IMR-90 (cell line): ENCODE measurements around the gene TAB2. TPM values are rescaled to one million over a fixed set of nuclear protein-coding genes. Genes with fewer than 3 reads are reported as not detected.

ENCODE experiments used
- ATAC-seq: fragments of 200-7000 bp; cut with Tn5 transposase; 2 replicates; pipeline ENCODE4 v1.9.1; 2020; ENCODE audit warnings: low read depth, mild to moderate bottlenecking, moderate library complexity
- BruUV-seq: library from RNA; stranded (reverse); fragments of 400-500 nt; replicated peaks from 2 replicates; lab custom pipeline; 2021; lab: Mats Ljungman, UMichigan
- CTCF ChIA-PET: fragments of 300-600 bp; formaldehyde crosslinking; extraction: SDS; loops from one replicate; lab custom pipeline; 2021; ENCODE audit warnings: antibody characterized with exemption; lab: Yijun Ruan, JAX
- POLR2A ChIA-PET: fragments of 300-600 bp; sonication (Branson Sonifier 250); formaldehyde crosslinking; loops from one replicate; lab custom pipeline; 2022; ENCODE audit warnings: antibody characterized with exemption; ENCODE audit not compliant: unreplicated experiment; lab: Charles Lee
- DNase-seq: peaks from one replicate; pipeline ENCODE4 v3.0.0; 2013
- H2AFZ ChIP-seq: replicated peaks from 2 replicates; pipeline ENCODE3; 2013; ENCODE audit warnings: low read length, mild to moderate bottlenecking; ENCODE audit not compliant: poor library complexity
- H2AK5ac ChIP-seq: 2 replicates; pipeline ENCODE4 v1.6.1; 2013; ENCODE audit warnings: low read depth, low read length, inconsistent platforms
- H2AK9ac ChIP-seq: replicated peaks from 2 replicates; pipeline ENCODE3; 2013; ENCODE audit warnings: mild to moderate bottlenecking, low read depth, low read length, moderate library complexity; ENCODE audit not compliant: poor library complexity
- H2BK120ac ChIP-seq: 2 replicates; pipeline ENCODE4 v1.6.1; 2013; ENCODE audit warnings: low read depth, low read length, inconsistent platforms
- H2BK15ac ChIP-seq: 3 replicates; pipeline ENCODE4 v1.6.1; 2013; ENCODE audit warnings: low read depth, low read length, inconsistent platforms
- H2BK20ac ChIP-seq: 2 replicates; pipeline ENCODE4 v1.6.1; 2013; ENCODE audit warnings: low read depth, mild to moderate bottlenecking, inconsistent platforms, low read length, moderate library complexity
- H2BK5ac ChIP-seq: 2 replicates; pipeline ENCODE4 v1.6.1; 2013; ENCODE audit warnings: mild to moderate bottlenecking, low read depth, low read length, inconsistent platforms; ENCODE audit not compliant: poor library complexity, severe bottlenecking
- H3K14ac ChIP-seq: replicated peaks from 2 replicates; pipeline ENCODE4 v1.6.1; 2013; ENCODE audit warnings: low read depth, low read length, inconsistent platforms
- H3K18ac ChIP-seq: 2 replicates; pipeline ENCODE4 v1.6.1; 2013; ENCODE audit warnings: low read depth, low read length, control low read depth
- H3K23ac ChIP-seq: 2 replicates; pipeline ENCODE4 v1.6.1; 2013; ENCODE audit warnings: low read depth, low read length, inconsistent platforms
- H3K27ac ChIP-seq: 2 replicates; pipeline ENCODE4 v1.5.1; 2013; ENCODE audit warnings: mild to moderate bottlenecking, control low read depth, low read length; ENCODE audit not compliant: insufficient read depth
- H3K27me3 ChIP-seq: 2 replicates; pipeline ENCODE4 v1.6.1; 2013; ENCODE audit warnings: low read length; ENCODE audit not compliant: control insufficient read depth, insufficient read depth
- H3K36me3 ChIP-seq: 2 replicates; pipeline ENCODE4 v1.6.1; 2013; ENCODE audit warnings: low read length, mixed read lengths; ENCODE audit not compliant: control insufficient read depth, insufficient read depth
- H3K4ac ChIP-seq: 2 replicates; pipeline ENCODE4 v1.6.1; 2013; ENCODE audit warnings: low read depth, low read length, inconsistent platforms
- H3K4me1 ChIP-seq: 2 replicates; pipeline ENCODE4 v1.6.1; 2013; ENCODE audit warnings: low read length, mixed read lengths; ENCODE audit not compliant: control insufficient read depth, insufficient read depth
- H3K4me2 ChIP-seq: 2 replicates; pipeline ENCODE4 v1.6.1; 2013; ENCODE audit warnings: low read depth, mild to moderate bottlenecking, control low read depth, low read length, moderate library complexity
- H3K4me3 ChIP-seq: 2 replicates; pipeline ENCODE4 v1.5.1; 2013; ENCODE audit warnings: low read depth, mild to moderate bottlenecking, control low read depth, low read length, moderate library complexity; ENCODE audit not compliant: insufficient read depth
- H3K56ac ChIP-seq: 2 replicates; pipeline ENCODE4 v1.6.1; 2013; ENCODE audit warnings: low read length, inconsistent platforms; ENCODE audit not compliant: insufficient read depth; ENCODE audit errors: extremely low read depth
- H3K79me1 ChIP-seq, 2 experiments: 2 replicates each; pipeline ENCODE4 v1.6.1; 2013; ENCODE audit warnings: low read length in 2 of 2, inconsistent platforms in 1 of 2, low read depth in 1 of 2
- H3K9ac ChIP-seq: 2 replicates; pipeline ENCODE4 v1.6.1; 2013; ENCODE audit warnings: low read depth, low read length, control low read depth
- H3K9me1 ChIP-seq: 2 replicates; pipeline ENCODE4 v1.6.1; 2013; ENCODE audit warnings: low read length, inconsistent platforms; ENCODE audit not compliant: insufficient read depth
- H3K9me3 ChIP-seq: 2 replicates; pipeline ENCODE4 v1.6.1; 2013; ENCODE audit warnings: low read length; ENCODE audit not compliant: control insufficient read depth, insufficient read depth
- H4K20me1 ChIP-seq: 2 replicates; pipeline ENCODE4 v1.6.1; 2013; ENCODE audit warnings: low read length, inconsistent platforms; ENCODE audit not compliant: insufficient read depth
- H4K5ac ChIP-seq: 2 replicates; pipeline ENCODE4 v1.6.1; 2013; ENCODE audit warnings: mild to moderate bottlenecking, low read depth, low read length, control low read depth
- H4K8ac ChIP-seq, 2 experiments: 2 replicates each; pipeline ENCODE4 v1.6.1; 2013; ENCODE audit warnings: low read depth in 2 of 2, low read length in 2 of 2, control low read depth in 1 of 2, inconsistent platforms in 1 of 2
- H4K91ac ChIP-seq: 2 replicates; pipeline ENCODE4 v1.6.1; 2013; ENCODE audit warnings: low read depth, low read length, inconsistent platforms; ENCODE audit not compliant: insufficient read depth
- BHLHE40 ChIP-seq: fragments of 150-350 bp; IDR thresholded peaks from 2 replicates; pipeline ENCODE4 v1.6.1; 2016; ENCODE audit warnings: mild to moderate bottlenecking, low read depth, low read length
- CEBPB ChIP-seq: IDR thresholded peaks from 2 replicates; pipeline ENCODE4 v1.6.1; 2012; ENCODE audit warnings: low read depth, low read length, improper control_type of control experiment
- CHD1 ChIP-seq: IDR thresholded peaks from 2 replicates; pipeline ENCODE4 v1.6.1; 2012; ENCODE audit warnings: low read depth, low read length, improper control_type of control experiment
- FOS ChIP-seq: fragments of 150-350 bp; IDR thresholded peaks from 2 replicates; pipeline ENCODE4 v1.6.1; 2016; ENCODE audit warnings: low read depth, low read length
- MAFK ChIP-seq: IDR thresholded peaks from 2 replicates; pipeline ENCODE4 v1.6.1; 2012; ENCODE audit warnings: low read depth, low read length, improper control_type of control experiment
- MAZ ChIP-seq: IDR thresholded peaks from 2 replicates; pipeline ENCODE4 v1.6.1; 2012; ENCODE audit warnings: low read depth, mild to moderate bottlenecking, low read length, improper control_type of control experiment, moderate library complexity, borderline replicate concordance
- NFE2L2 ChIP-seq: fragments of 150-350 bp; IDR thresholded peaks from 2 replicates; pipeline ENCODE4 v1.6.1; 2016; ENCODE audit warnings: low read depth, mild to moderate bottlenecking, low read length
- POLR2A ChIP-seq: IDR thresholded peaks from 2 replicates; pipeline ENCODE4 v1.6.1; 2012; ENCODE audit warnings: mild to moderate bottlenecking, low read depth, low read length
- RAD21 ChIP-seq: IDR thresholded peaks from 2 replicates; pipeline ENCODE4 v1.6.1; 2012; ENCODE audit warnings: low read length, improper control_type of control experiment
- RCOR1 ChIP-seq: IDR thresholded peaks from 2 replicates; pipeline ENCODE4 v1.6.1; 2012; ENCODE audit warnings: mild to moderate bottlenecking, low read length, improper control_type of control experiment; ENCODE audit not compliant: insufficient replicate concordance
- RFX5 ChIP-seq: IDR thresholded peaks from 2 replicates; pipeline ENCODE4 v1.8.0; 2012; ENCODE audit warnings: low read depth, mild to moderate bottlenecking, low read length, moderate library complexity
- SMC3 ChIP-seq: fragments of 150-350 bp; IDR thresholded peaks from 2 replicates; pipeline ENCODE4 v1.6.1; 2016; ENCODE audit warnings: low read depth, mild to moderate bottlenecking, antibody characterized with exemption, low read length, moderate library complexity
- WGBS, 2 experiments: methylation state at CpG; one replicate each; pipeline versions ENCODE4 v1.1.5 to v1.1.7; 2013; ENCODE audit warnings: missing lambda C conversion rate in 2 of 2; ENCODE audit not compliant: insufficient read length in 1 of 2; ENCODE audit errors: extremely low coverage in 2 of 2; 5-methylcytosine and 5-hydroxymethylcytosine counted together
- dilution Hi-C: fragments of 300-500 bp; cut with HindIII; formaldehyde crosslinking; loops from one replicate; pipeline ENCODE4 v1.14.3; 2018; ENCODE audit warnings: low sequenced_read_pairs; ENCODE audit not compliant: unreplicated experiment
- in situ Hi-C: fragments of 300-500 bp; cut with MboI; formaldehyde crosslinking; loops from 3 replicates; pipeline ENCODE4 v1.14.3; 2019; ENCODE audit warnings: low sequenced_read_pairs, inconsistent platforms, mixed read lengths
- intact Hi-C: fragments of 100-400 bp; cut with micrococcal nuclease; formaldehyde crosslinking; loops from 2 replicates; pipeline ENCODE4 v1.10.0; 2022
- polyA plus RNA-seq, 3 experiments: library from polyadenylated mRNA; depleted of rRNA; stranded (reverse); fragments of >200 nt; gene quantifications; 2 replicates each; pipeline ENCODE4 v1.2.3, GENCODE V29; 2012; ENCODE audit warnings: low replicate concordance in 1 of 3
- total RNA-seq: library from RNA; depleted of rRNA; stranded (reverse); fragments of >200 nt; gene quantifications from 2 replicates; pipeline ENCODE4 v1.2.3, GENCODE V29; 2012
- TF ChIP-seq, protein P1 (sequence below): conservative IDR thresholded peaks from 2 replicates; pipeline ENCODE4 v1.5.1; 2012; ENCODE audit warnings: mild to moderate bottlenecking, low read depth, low read length, improper control_type of control experiment
- TF ChIP-seq, protein P2 (sequence below): fragments of 150-350 bp; IDR thresholded peaks from 2 replicates; pipeline ENCODE4 v1.6.1; 2016; ENCODE audit warnings: low read depth, mild to moderate bottlenecking, low read length, moderate library complexity, borderline replicate concordance
- TF ChIP-seq, protein P3 (sequence below): fragments of 150-350 bp; IDR thresholded peaks from 2 replicates; pipeline ENCODE4 v1.6.1; 2017; ENCODE audit warnings: mild to moderate bottlenecking, antibody characterized with exemption, low read length, low read depth

Gene TAB2
- total and polyA plus RNA-seq, 2 of the 4 experiments (the other 2 are of a cell fraction), result 20.8 to 25.3 TPM

DNA sequence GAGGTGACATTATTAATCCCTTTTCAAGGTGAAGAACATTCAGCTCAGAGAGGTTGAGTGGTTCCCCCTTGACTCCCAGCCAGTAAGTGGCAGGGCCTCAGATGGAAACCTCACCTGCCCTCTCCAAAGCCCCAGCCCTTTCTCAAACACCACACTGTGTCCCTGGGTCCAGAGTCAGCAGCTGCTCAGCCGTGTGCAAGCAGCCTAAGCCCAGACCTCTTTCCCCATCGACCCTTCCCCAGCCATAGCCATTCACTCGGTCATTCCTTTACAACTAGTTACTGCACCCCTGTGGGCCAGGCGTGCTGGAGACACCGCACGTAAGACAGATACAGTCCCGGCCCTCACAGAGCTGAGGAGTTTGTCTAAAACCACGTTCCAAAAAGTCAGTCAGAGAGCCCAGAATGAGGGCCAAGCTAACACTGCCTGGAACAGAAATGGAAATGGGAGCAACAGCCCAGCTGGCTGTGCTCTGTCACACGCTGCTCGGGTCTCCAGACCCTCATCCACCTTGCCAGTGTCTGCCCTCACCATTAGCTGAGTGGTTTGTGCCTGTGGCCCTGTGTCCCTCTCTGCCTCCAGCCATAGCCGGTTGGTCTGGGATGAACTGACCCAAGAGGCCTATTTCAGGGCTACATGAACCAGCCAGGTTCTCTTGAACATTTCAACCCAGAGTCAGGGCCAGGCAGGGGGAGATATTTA is 137.7 kb downstream of the TAB2 start:
- Histone ChIP-seq H3K4me2 (no peak overlapping the region), H2AFZ (no peak overlapping the region), H3K36me3 (no peaks in the 10 kb centered on the region), H3K9me3 (no peaks in the 10 kb centered on the region), H3K14ac (no peak overlapping the region), H4K91ac (peak overlapping the region; percentile 23; the same call in 1 of the 2 replicates), H3K56ac (no peak overlapping the region), H2AK5ac (peak overlapping the region; percentile 4; the same call in 1 of the 2 replicates), H2BK5ac (no peak overlapping the region), H3K27ac (no peak overlapping the region), H3K9me1 (peaks cover 3% of the 10 kb centered on the region; the same call in 1 of the 2 replicates), H3K23ac (no peak overlapping the region), H2BK20ac (no peak overlapping the region; the same call in 1 of the 2 replicates), H2AK9ac (peak overlapping the region; percentile 15), H3K27me3 (peaks cover 15% of the 10 kb centered on the region; the same call in 1 of the 2 replicates), H3K4ac (peak overlapping the region; percentile 9; the same call in 1 of the 2 replicates), H3K4me3 (no peak overlapping the region), H4K8ac (peak overlapping the region in 1 of 2 experiments; percentile 23; a peak in 1 of 4 replicates), H3K4me1 (peaks cover 14% of the 10 kb centered on the region), H2BK15ac (peak overlapping the region; percentile 15; the same call in 1 of the 3 replicates), H3K18ac (no peak overlapping the region), H3K9ac (no peak overlapping the region), H4K5ac (no peak overlapping the region), H4K20me1 (no peaks in the 10 kb centered on the region), H2BK120ac (no peak overlapping the region; the same call in 1 of the 2 replicates), H3K79me1 (no peaks in the 10 kb centered on the region)
- POLR2A ChIA-PET, result no interaction called here
- BruUV-seq, result no TSS peak
- in situ Hi-C loops, result no loop called here
- dilution Hi-C loops, result no loop called here
- CTCF ChIA-PET, result interaction anchor here (0.6 kb wide), 1 partner anchor 173 kb away, joined by 6 read pairs; no protein-coding TSS in a partner anchor
- no peak for ATAC-seq
- intact Hi-C loops, result no loop called here
- no peak for DNase-seq
- 74% methylated on average over 4 of the region's 11 CpGs; no CpG with 5 or more reads in 1 of the 2 experiments for WGBS, 2 experiments
- TF ChIP-seq FOS (no peak), MAZ (no peak), POLR2A (no peak), RCOR1 (no peak), CEBPB (no peak), RAD21 (no peak), CHD1 (no peak), MAFK (no peak), BHLHE40 (no peak), SMC3 (no peak), RFX5 (no peak), NFE2L2 (no peak)
- TF ChIP-seq, protein P1, sequence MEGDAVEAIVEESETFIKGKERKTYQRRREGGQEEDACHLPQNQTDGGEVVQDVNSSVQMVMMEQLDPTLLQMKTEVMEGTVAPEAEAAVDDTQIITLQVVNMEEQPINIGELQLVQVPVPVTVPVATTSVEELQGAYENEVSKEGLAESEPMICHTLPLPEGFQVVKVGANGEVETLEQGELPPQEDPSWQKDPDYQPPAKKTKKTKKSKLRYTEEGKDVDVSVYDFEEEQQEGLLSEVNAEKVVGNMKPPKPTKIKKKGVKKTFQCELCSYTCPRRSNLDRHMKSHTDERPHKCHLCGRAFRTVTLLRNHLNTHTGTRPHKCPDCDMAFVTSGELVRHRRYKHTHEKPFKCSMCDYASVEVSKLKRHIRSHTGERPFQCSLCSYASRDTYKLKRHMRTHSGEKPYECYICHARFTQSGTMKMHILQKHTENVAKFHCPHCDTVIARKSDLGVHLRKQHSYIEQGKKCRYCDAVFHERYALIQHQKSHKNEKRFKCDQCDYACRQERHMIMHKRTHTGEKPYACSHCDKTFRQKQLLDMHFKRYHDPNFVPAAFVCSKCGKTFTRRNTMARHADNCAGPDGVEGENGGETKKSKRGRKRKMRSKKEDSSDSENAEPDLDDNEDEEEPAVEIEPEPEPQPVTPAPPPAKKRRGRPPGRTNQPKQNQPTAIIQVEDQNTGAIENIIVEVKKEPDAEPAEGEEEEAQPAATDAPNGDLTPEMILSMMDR, result no peak
- TF ChIP-seq, protein P2, sequence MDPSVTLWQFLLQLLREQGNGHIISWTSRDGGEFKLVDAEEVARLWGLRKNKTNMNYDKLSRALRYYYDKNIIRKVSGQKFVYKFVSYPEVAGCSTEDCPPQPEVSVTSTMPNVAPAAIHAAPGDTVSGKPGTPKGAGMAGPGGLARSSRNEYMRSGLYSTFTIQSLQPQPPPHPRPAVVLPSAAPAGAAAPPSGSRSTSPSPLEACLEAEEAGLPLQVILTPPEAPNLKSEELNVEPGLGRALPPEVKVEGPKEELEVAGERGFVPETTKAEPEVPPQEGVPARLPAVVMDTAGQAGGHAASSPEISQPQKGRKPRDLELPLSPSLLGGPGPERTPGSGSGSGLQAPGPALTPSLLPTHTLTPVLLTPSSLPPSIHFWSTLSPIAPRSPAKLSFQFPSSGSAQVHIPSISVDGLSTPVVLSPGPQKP, result no peak
- TF ChIP-seq, protein P3, sequence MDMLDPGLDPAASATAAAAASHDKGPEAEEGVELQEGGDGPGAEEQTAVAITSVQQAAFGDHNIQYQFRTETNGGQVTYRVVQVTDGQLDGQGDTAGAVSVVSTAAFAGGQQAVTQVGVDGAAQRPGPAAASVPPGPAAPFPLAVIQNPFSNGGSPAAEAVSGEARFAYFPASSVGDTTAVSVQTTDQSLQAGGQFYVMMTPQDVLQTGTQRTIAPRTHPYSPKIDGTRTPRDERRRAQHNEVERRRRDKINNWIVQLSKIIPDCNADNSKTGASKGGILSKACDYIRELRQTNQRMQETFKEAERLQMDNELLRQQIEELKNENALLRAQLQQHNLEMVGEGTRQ, result no peak
